ENCODE data around the gene CLEC4M. TPM values are rescaled to one million over a fixed set of nuclear protein-coding genes. Genes with fewer than 3 reads are reported as not detected.

Gene CLEC4M
- total RNA-seq, 1 donor from 2014 or later = not detected

DNA sequence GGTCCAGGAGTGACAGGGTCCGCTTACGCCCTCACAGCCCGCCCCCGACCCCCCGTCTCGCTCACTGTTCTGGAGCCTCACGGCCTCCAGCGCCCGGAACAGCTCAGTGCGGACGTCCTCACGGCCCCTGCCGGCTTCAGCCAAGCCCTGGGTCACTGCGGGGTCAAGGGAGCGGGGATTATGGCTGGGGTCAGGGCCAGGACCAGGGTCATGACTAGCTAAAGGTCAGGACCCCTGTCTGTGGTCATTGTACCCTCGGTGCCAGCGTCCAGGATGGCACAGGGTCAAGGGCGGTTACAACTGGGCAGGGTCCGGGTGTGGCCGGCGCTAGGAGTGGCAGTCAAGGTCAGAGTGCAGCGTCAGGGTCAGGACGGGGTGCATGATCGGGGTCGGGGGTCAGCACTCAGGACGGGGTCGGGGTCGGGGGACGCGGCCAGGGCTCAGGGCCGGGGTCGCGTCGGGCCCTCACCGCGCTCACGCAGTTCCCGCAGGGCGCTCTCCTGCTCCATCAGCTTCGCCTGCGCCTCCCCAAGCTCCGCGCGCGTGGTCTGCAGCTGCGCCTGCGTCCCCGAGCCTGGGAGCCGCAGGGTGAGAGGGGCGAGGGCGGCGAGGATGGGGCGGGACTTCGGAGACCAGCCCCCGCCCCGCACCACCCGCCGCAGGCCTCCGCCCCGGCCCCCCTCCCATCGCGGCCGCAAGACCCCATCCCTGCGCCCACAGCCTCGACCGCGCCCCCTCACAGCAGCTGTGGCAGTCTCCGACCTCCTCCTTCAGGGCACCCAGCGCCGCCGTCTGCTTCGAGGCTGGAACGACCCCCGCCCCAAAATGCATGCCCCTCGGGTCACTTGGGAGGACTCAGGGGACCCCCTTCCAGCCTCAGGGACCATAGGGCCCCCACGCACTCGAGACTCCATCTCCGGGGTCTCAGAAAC is 32.5 kb upstream of the CLEC4M start:
- Histone ChIP-seq H4K20me1 (ENCODE audit: low read depth) (peaks cover 4% of the 10 kb centered on the region), H3K79me2 (ENCODE audit: low read depth) (no peaks in the 10 kb centered on the region), H3K27me3 (peaks cover 100% of the 10 kb centered on the region), H3K4me3 (no peak overlapping the region), H3K4me1 (no peaks in the 10 kb centered on the region), H3F3A (ENCODE audit: low read depth) (no peaks in the 10 kb centered on the region), H3K9me3 (ENCODE audit: low read depth) (no peaks in the 10 kb centered on the region), H3K36me3 (no peaks in the 10 kb centered on the region), H3K4me2 (no peak overlapping the region), H3K27ac (no peak overlapping the region), H3K9ac (no peak overlapping the region), H2AFZ (replicated peaks) (no peak overlapping the region)
- Mint-ChIP-seq H3K4me3 (peak overlapping the region; percentile 41), H3K36me3 (no peaks in the 10 kb centered on the region), H3K9me3 (peaks cover 3% of the 10 kb centered on the region), H3K27ac (no peak overlapping the region), H3K27me3 (ENCODE audit: insufficient read depth, low read depth) (peaks cover 48% of the 10 kb centered on the region), H3K4me1 (no peaks in the 10 kb centered on the region)
- DNase-seq (ENCODE audit: low spot score) = no peak
- TF ChIP-seq EZH2phosphoT487 (IDR thresholded peaks at IDR 0.05) = peak; percentile 79
- TF ChIP-seq EZH2 (IDR thresholded peaks at IDR 0.05) = peak; percentile 80
- TF ChIP-seq, protein P1, sequence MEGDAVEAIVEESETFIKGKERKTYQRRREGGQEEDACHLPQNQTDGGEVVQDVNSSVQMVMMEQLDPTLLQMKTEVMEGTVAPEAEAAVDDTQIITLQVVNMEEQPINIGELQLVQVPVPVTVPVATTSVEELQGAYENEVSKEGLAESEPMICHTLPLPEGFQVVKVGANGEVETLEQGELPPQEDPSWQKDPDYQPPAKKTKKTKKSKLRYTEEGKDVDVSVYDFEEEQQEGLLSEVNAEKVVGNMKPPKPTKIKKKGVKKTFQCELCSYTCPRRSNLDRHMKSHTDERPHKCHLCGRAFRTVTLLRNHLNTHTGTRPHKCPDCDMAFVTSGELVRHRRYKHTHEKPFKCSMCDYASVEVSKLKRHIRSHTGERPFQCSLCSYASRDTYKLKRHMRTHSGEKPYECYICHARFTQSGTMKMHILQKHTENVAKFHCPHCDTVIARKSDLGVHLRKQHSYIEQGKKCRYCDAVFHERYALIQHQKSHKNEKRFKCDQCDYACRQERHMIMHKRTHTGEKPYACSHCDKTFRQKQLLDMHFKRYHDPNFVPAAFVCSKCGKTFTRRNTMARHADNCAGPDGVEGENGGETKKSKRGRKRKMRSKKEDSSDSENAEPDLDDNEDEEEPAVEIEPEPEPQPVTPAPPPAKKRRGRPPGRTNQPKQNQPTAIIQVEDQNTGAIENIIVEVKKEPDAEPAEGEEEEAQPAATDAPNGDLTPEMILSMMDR (IDR thresholded peaks at IDR 0.05) = no peak

DNA sequence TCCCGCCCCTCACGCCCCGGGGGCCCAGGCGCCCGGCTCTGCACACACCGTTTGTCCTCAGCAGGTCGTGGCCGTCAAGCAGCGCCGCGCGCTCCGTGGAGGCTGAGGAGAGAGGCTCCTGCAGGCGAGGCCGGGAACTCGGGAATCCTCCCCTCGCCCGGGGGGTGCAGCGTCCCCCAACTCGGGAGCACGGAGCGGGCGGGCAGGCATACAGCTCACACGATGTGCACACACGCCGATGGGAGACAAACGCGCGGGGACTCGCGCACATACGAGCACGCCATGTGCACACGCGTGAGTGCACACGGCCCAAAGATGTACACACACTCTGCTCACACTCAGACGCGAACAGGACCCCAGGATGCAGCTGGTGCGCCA is 31.8 kb upstream of the CLEC4M start:
- no peaks in the 10 kb centered on the region for H3K79me2 ChIP-seq (ENCODE audit: low read depth)
- no peaks in the 10 kb centered on the region for H3K36me3 ChIP-seq
- no peaks in the 10 kb centered on the region for H3K9me3 ChIP-seq (ENCODE audit: low read depth)
- Mint-ChIP-seq H3K9me3 (peaks cover 3% of the 10 kb centered on the region), H3K4me3 (no peak overlapping the region), H3K4me1 (no peaks in the 10 kb centered on the region), H3K27ac (no peak overlapping the region), H3K27me3 (ENCODE audit: insufficient read depth, low read depth) (peaks cover 47% of the 10 kb centered on the region), H3K36me3 (no peaks in the 10 kb centered on the region)
- H3F3A ChIP-seq (ENCODE audit: low read depth) = no peaks in the 10 kb centered on the region
- no peak for TF ChIP-seq EZH2phosphoT487 (IDR thresholded peaks at IDR 0.05)
- TF ChIP-seq, protein P1 (IDR thresholded peaks at IDR 0.05) = no peak
- no peak for TF ChIP-seq EZH2 (IDR thresholded peaks at IDR 0.05)
- no peak overlapping the region for H3K9ac ChIP-seq
- no peak overlapping the region for H3K4me2 ChIP-seq
- H4K20me1 ChIP-seq (ENCODE audit: low read depth) = peaks cover 4% of the 10 kb centered on the region
- no peaks in the 10 kb centered on the region for H3K4me1 ChIP-seq
- H2AFZ ChIP-seq (replicated peaks) = no peak overlapping the region
- no peak overlapping the region for H3K27ac ChIP-seq
- DNase-seq (ENCODE audit: low spot score) = no peak
- H3K27me3 ChIP-seq = peaks cover 100% of the 10 kb centered on the region
- no peak overlapping the region for H3K4me3 ChIP-seq

DNA sequence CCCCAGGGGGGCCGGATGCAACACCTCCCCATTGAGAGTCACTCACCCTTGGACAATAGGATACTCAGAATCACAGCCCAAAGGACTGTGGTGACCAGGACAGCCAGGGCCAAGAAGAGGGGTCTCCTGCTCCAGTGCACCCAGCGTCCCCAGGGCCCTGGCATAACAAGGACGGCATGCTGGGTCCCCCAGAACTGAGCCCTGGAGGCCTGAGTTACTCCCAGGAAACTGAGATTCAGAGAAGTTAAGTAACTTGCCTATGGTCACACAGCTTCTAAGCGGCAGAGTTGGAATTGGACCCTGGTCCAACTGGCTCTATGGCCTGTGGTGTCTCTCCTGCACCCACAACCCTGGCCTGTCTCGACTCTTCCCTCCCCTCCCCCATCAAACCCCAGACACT is 31.4 kb upstream of the CLEC4M start:
- Histone ChIP-seq H2AFZ (replicated peaks) (no peak overlapping the region), H3K9ac (no peak overlapping the region), H3K9me3 (ENCODE audit: low read depth) (no peaks in the 10 kb centered on the region), H3K4me1 (no peaks in the 10 kb centered on the region), H3K4me2 (no peak overlapping the region), H4K20me1 (ENCODE audit: low read depth) (peaks cover 4% of the 10 kb centered on the region), H3K36me3 (no peaks in the 10 kb centered on the region), H3K4me3 (no peak overlapping the region), H3K79me2 (ENCODE audit: low read depth) (no peaks in the 10 kb centered on the region), H3K27me3 (peaks cover 99% of the 10 kb centered on the region), H3F3A (ENCODE audit: low read depth) (no peaks in the 10 kb centered on the region), H3K27ac (no peak overlapping the region)
- H3K27me3 Mint-ChIP-seq (ENCODE audit: insufficient read depth, low read depth) = peaks cover 43% of the 10 kb centered on the region
- no peak overlapping the region for H3K27ac Mint-ChIP-seq
- H3K36me3 Mint-ChIP-seq = no peaks in the 10 kb centered on the region
- TF ChIP-seq EZH2 (IDR thresholded peaks at IDR 0.05) (no peak), EZH2phosphoT487 (IDR thresholded peaks at IDR 0.05) (no peak)
- TF ChIP-seq, protein P1 (IDR thresholded peaks at IDR 0.05) = no peak
- H3K9me3 Mint-ChIP-seq = peaks cover 3% of the 10 kb centered on the region
- no peak overlapping the region for H3K4me3 Mint-ChIP-seq
- no peak for DNase-seq (ENCODE audit: low spot score)
- no peaks in the 10 kb centered on the region for H3K4me1 Mint-ChIP-seq

Measured in neural progenitor cell (in vitro differentiated cells).